MM.1S (cell line): ENCODE results near the gene SF3A2.
"Not testable (repeated sequence)": the region's sequence is repeated elsewhere in the genome, so short reads cannot be mapped to it uniquely, and the experiment has no call there.

Source experiments
- CTCF ChIP-seq: fragments of 300-600 bp; sonication (generic); IDR thresholded peaks from 2 replicates; pipeline ENCODE4 v1.5.1; 2016; ENCODE audit warnings: antibody characterized with exemption, low read length, mixed read lengths
- EZH2 ChIP-seq: fragments of 300-600 bp; sonication (generic); optimal IDR thresholded peaks from 2 replicates; pipeline ENCODE3; 2017; ENCODE audit warnings: low read depth, mild to moderate bottlenecking, antibody characterized with exemption, low read length, mixed read lengths
- EZH2phosphoT487 ChIP-seq: fragments of 300-600 bp; sonication (generic); IDR thresholded peaks from 2 replicates; pipeline ENCODE4 v1.6.1; 2018; ENCODE audit warnings: antibody characterized with exemption, low read length

- not testable (repeated sequence) for TF ChIP-seq CTCF, EZH2, EZH2phosphoT487
Observed at GRCh38 chr19:2281265-2282061, 44.8 kb downstream of the SF3A2 start.
